Fibroblast of villous mesenchyme (primary cell): ENCODE results near the gene GALNT5. TPM values are rescaled to one million over a fixed set of nuclear protein-coding genes. Genes with fewer than 3 reads are reported as not detected.

Source experiments
- DNase-seq: peaks from one replicate; pipeline ENCODE4 v3.0.0-alpha.2; 2010; ENCODE audit warnings: low read depth
- H3K4me3 ChIP-seq: 2 replicates; pipeline ENCODE4 v1.5.1; 2011; ENCODE audit warnings: low read depth, mild to moderate bottlenecking, low read length
- CTCF ChIP-seq: IDR thresholded peaks from 2 replicates; pipeline ENCODE4 v1.5.1; 2012; ENCODE audit warnings: low read depth, mild to moderate bottlenecking, low read length; ENCODE audit not compliant: insufficient read depth
- total RNA-seq: library from RNA; depleted of rRNA; stranded (reverse); fragments of >200 nt; gene quantifications from 2 replicates; pipeline ENCODE4 v1.2.3, GENCODE V29; 2012

Gene GALNT5
- total RNA-seq, 1 donor: 17.3 TPM

DNA sequence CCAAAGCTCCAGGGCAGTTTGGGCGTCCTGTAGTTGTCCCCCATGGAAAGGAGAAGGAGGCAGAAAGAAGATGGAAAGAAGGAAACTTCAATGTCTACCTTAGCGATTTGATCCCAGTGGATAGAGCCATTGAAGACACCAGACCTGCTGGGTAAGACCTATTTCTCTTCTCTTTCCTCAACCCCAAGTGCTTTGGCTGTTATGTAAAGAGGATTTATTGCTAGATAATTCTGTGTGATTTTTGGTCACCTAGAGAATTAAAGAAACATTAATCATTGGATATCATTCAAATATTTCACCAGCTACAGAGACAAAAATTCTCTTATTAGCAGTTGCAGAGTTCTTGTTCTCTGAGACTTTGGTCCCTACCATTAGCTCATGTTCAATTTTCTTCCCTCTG lies 1.9 kb downstream of the GALNT5 start:
- no peak for DNase-seq
- TF ChIP-seq CTCF: no peak
- H3K4me3 ChIP-seq: no peak overlapping the region

DNA sequence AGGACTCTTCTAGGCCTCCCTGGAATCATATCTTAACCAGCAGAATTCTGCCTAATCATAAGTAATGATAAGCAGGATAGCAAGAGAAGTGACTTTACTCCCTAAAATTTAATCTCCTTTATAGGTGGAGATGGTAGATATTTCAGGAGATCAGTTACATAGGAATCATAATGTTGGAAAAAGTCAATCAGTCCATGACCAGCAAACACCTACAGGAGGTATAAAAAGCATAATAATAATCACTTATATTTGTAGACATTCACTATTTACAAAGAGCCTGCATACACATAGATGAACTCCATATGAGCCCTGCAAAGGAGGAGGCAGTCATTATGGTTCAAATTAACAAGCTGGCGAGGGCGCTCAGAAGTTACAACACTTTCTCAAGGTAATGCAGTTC lies 2.5 kb downstream of the GALNT5 start:
- H3K4me3 ChIP-seq: no peak overlapping the region
- TF ChIP-seq CTCF: no peak
- no peak for DNase-seq

GRCh38 chr2:157260533-157261198 lies 3.2 kb downstream of the GALNT5 start:
- no peak overlapping the region for H3K4me3 ChIP-seq
- no peak for TF ChIP-seq CTCF
- DNase-seq: peak; percentile 18

- TF ChIP-seq CTCF: no peak
- no peak overlapping the region for H3K4me3 ChIP-seq
- peak; percentile 56 for DNase-seq
Observed at GRCh38 chr2:157261199-157261782, 3.8 kb downstream of the GALNT5 start.

- no peak for DNase-seq
- no peak overlapping the region for H3K4me3 ChIP-seq
- no peak for TF ChIP-seq CTCF
Observed at GRCh38 chr2:157262248-157262647, 4.7 kb downstream of the GALNT5 start.

GRCh38 chr2:157264099-157264498 lies 6.6 kb downstream of the GALNT5 start:
- no peak for TF ChIP-seq CTCF
- no peak overlapping the region for H3K4me3 ChIP-seq
- peak; percentile 7 for DNase-seq

DNA sequence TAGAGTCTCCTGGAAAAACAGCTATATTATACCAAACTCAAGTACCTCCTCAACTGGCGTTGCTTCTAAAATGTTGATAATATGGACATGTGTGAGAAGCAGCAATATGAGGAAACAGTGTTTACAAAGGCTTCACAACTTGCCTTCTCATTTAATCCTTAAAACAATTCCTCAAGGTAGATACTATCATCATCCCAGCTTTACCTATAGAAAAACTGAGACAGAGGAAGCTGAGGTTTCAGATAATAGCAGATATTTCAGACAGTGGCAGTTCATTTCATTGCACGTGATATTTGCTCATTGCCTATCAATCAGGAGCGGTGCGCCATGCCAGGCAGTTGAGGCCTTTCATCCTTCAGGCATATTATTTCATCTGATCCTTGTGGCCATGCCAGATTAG lies 8.3 kb downstream of the GALNT5 start:
- no peak overlapping the region for H3K4me3 ChIP-seq
- DNase-seq: no peak
- TF ChIP-seq CTCF: no peak
